Ovary (tissue), 10 donors: Measurements from ENCODE around the gene APH1A. TPM values are rescaled to one million over a fixed set of nuclear protein-coding genes. Genes with fewer than 3 reads are reported as not detected.
A peak's percentile ranks its signal among the peaks of the same experiment; 100 is the strongest.
"Not testable (repeated sequence)": the region's sequence is repeated elsewhere in the genome, so short reads cannot be mapped to it uniquely, and the experiment has no call there.

Experiments used
- DNase-seq, 5 donors: peaks; one replicate each; pipeline ENCODE4 v3.0.0-alpha.2; 2019 to 2020
- H3K27ac ChIP-seq, 2 donors: fragments of 200-600 bp; one replicate each; pipeline versions ENCODE4 v1.5.1 to v1.8.0; 2019 to 2022
- H3K27me3 ChIP-seq: fragments of 200-600 bp; one replicate; pipeline ENCODE4 v1.8.0; 2022
- H3K36me3 ChIP-seq: fragments of 200-600 bp; sonication (generic); one replicate; pipeline ENCODE4 v1.5.1; 2019
- H3K4me1 ChIP-seq: one replicate; pipeline ENCODE4 v1.8.1; 2013; ENCODE audit warnings: mild to moderate bottlenecking, moderate library complexity; ENCODE audit not compliant: insufficient read depth
- H3K4me3 ChIP-seq: fragments of 200-600 bp; sonication (generic); one replicate; pipeline ENCODE4 v1.5.1; 2017
- H3K9me3 ChIP-seq, 2 donors: fragments of 200-600 bp in 1 of 2; sonication (generic) in 1 of 2; one replicate each; pipeline versions ENCODE4 v1.5.1 to v1.8.1; 2013 to 2019; ENCODE audit warnings: mild to moderate bottlenecking in 1 of 2, moderate library complexity in 1 of 2
- EP300 ChIP-seq: sonication (generic); formaldehyde crosslinking; IDR thresholded peaks from one replicate; pipeline ENCODE4 v1.6.1; 2017; ENCODE audit warnings: antibody characterized with exemption
- POLR2A ChIP-seq: fragments of 450-650 bp; IDR thresholded peaks from one replicate; pipeline ENCODE4 v1.6.1; 2017; ENCODE audit warnings: antibody characterized with exemption, mild to moderate bottlenecking, moderate library complexity
- WGBS, 3 donors: extraction: QIAGEN DNeasy Blood & Tissue Kit in 1 of 3; methylation state at CpG; one replicate each; pipeline versions ENCODE4 v1.1.5 to v1.1.7; 2013 to 2017; 5-methylcytosine and 5-hydroxymethylcytosine counted together
- intact Hi-C, 4 donors: fragments of 100-400 bp; cut with DNase I; formaldehyde crosslinking; loops; one replicate each; pipeline versions ENCODE4 v1.11.0 to v1.15.1; 2022 to 2023
- long read RNA-seq, 3 donors: library from polyadenylated mRNA in 2 of 3; unstranded in 2 of 3; transcript quantifications; one replicate each; pipeline ENCODE4 v2.0.0 and lab custom pipeline, GENCODE V29; 2021 to 2026
- polyA plus RNA-seq, 2 donors: library from polyadenylated mRNA; stranded (reverse); fragments of 200-250 nt in 1 of 2; fragments of 350-450 nt in 1 of 2; fragmentation: Illumina TruSeq in 1 of 2; extraction: RNeasy Lipid Tissue Mini Kit (QIAGEN cat#74804) in 1 of 2; gene quantifications; one replicate each; pipeline ENCODE4 v1.2.3, GENCODE V29; 2013 to 2014
- total RNA-seq, 7 donors: library from RNA; depleted of rRNA in 2 of 7; stranded (reverse); fragments of >200 nt in 2 of 7; fragmentation: NEBNext Ultra II Directional in 3 of 7; extraction: Animal tissue kit (Norgen Biotek cat#: 25700) in 3 of 7; gene quantifications; one replicate each; pipeline versions ENCODE4 v1.1.0 to v1.2.4, GENCODE V29; 2016 to 2023
- TF ChIP-seq, protein P1 (sequence below), 3 donors: fragments of 450-650 bp in 2 of 3; fragments of 200-600 bp in 1 of 3; IDR thresholded peaks; one replicate each; pipeline versions ENCODE4 v1.5.1 to v1.8.0; 2016 to 2022; ENCODE audit warnings: antibody characterized with exemption in 3 of 3, mild to moderate bottlenecking in 1 of 3
- donor health status: DM: no; HTN: no; CAD: no; lungs with moderate emphysema.
- donor health status: DM: no; HTN: no; CAD: no.
- donor health status: Bipolar disorder and iron deficiency.
- donor health status: DM: yes; HTN: yes; CAD: no.
- donor health status: DM: no; HTN: no; CAD: no.
- donor health status: DM: yes; HTN: yes; CAD: no.

The APH1A gene
- 100 to 1,000 TPM in 6 of 7 donors, 10 to 100 TPM in 1; 80.0 to 129 (median 116) TPM for total RNA-seq
- polyA plus RNA-seq, result 100 to 1,000 TPM; 103 to 151 TPM
- long read RNA-seq, donor 1, transcript APH1A-202 (6 exons, 2,353 nt), result major isoform, 30 of 70 reads
- long read RNA-seq, donor 1, transcript APH1A-203 (7 exons, 1,713 nt), result minor isoform, 21 of 70 reads
- long read RNA-seq, donor 1, partial matches to known transcripts, result 7 of 70 reads
- long read RNA-seq, donor 1, other reads (novel, unspliced or antisense), result 11 of 70 reads
- long read RNA-seq, donor 2, transcript APH1A-203 (7 exons, 1,713 nt), result minor isoform, 20 of 50 reads
- long read RNA-seq, donor 2, transcript APH1A-202 (6 exons, 2,353 nt), result major isoform, 30 of 50 reads
- long read RNA-seq, donor 2, partial matches to known transcripts, result 0 of 50 reads
- long read RNA-seq, donor 2, other reads (novel, unspliced or antisense), result 0 of 50 reads
- long read RNA-seq, donor 3, transcript APH1A-202 (6 exons, 2,353 nt), result minor isoform, 19 of 56 reads
- long read RNA-seq, donor 3, transcript APH1A-203 (7 exons, 1,713 nt), result major isoform, 22 of 56 reads
- long read RNA-seq, donor 3, partial matches to known transcripts, result 2 of 56 reads
- long read RNA-seq, donor 3, other reads (novel, unspliced or antisense), result 12 of 56 reads

DNA sequence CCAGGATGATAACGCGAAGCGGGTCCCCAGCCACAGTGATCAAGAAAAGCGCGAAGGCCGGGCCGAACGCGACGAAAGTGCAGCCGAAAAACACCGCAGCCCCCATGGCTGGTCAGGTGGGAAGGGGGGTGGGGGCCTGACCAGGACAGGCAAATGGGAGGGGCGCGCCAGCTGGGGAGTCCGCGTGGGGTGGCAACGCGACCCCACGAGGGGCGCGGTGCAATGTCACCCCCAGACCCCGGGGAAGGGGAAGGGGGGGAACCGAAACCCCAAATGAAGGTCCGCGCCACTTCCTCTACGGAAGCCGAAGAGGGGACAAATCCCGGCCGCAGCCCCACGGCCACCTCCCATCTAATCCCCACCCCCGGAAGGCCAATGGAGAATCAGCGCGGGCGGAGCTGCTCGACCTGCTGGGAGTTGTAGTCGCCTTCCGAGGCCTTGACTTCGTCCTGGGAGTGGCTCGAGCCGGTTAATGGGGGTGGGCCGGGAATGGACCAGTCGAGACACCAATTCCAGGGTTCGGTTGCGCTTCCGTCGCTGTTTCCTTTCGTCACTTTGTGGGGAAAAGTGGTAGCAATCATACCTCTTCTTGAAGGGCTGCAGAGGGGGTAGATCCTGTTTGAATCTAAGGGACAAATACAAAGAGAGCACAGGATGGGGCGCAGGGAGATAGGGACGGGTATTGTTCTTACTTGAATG is at the start of gene APH1A:
Gene APH1A, minus strand, starts transcription at position 312 of the 699 bp plus-strand sequence. Its CDS starts 206 bp downstream, at position 106.
- Histone ChIP-seq H3K4me1 (peaks cover 8% of the 10 kb centered on the region), H3K27ac (peak within 1 kb of the TSS; percentile 58 to 74), H3K27me3 (no peaks in the 10 kb centered on the region), H3K9me3 (no peaks in the 10 kb centered on the region), H3K36me3 (no peaks in the 10 kb centered on the region), H3K4me3 (peak within 1 kb of the TSS; percentile 91)
- WGBS, 3 donors, result 0 to 1% (median 0%) methylated on average over 49 of the region's 49 CpGs
- intact Hi-C loops, result loop anchor here in 1 of 4 donors (2.0 kb wide), 1 partner anchor 14 kb away; the partner anchor contains the start of gene CIART
- TF ChIP-seq, protein P1, sequence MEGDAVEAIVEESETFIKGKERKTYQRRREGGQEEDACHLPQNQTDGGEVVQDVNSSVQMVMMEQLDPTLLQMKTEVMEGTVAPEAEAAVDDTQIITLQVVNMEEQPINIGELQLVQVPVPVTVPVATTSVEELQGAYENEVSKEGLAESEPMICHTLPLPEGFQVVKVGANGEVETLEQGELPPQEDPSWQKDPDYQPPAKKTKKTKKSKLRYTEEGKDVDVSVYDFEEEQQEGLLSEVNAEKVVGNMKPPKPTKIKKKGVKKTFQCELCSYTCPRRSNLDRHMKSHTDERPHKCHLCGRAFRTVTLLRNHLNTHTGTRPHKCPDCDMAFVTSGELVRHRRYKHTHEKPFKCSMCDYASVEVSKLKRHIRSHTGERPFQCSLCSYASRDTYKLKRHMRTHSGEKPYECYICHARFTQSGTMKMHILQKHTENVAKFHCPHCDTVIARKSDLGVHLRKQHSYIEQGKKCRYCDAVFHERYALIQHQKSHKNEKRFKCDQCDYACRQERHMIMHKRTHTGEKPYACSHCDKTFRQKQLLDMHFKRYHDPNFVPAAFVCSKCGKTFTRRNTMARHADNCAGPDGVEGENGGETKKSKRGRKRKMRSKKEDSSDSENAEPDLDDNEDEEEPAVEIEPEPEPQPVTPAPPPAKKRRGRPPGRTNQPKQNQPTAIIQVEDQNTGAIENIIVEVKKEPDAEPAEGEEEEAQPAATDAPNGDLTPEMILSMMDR (IDR thresholded peaks at IDR 0.05), result no peak
- no peak for TF ChIP-seq POLR2A
- TF ChIP-seq EP300, result no peak
- peak; percentile 94 to 95 (median 94) for DNase-seq

DNA sequence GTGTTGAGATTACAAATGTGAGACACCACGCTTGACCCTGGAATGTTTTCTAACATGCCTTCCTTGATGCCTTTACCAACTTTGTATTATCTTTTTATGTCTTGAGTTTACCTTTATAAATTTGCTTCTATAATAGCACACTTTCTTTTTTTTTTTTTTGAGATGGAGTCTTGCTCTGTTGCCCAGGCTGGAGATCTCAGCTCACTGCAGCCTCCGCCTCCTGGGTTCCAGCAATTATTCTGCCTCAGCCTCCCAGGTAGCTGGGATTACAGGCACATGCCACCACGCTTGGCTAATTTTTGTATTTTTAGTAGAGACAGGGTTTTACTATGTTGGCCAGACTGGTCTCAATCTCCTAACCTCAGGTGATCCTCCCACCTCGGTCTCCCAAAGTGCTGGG is 45.9 kb upstream of the APH1A start:
- H3K9me3 ChIP-seq, DNase-seq, H3K36me3 ChIP-seq, intact Hi-C loops, H3K27ac ChIP-seq, H3K27me3 ChIP-seq, H3K4me1 ChIP-seq, H3K4me3 ChIP-seq: not testable (repeated sequence)
- WGBS, 3 donors, result 89 to 92% (median 91%) methylated on average over 4 of the region's 4 CpGs

DNA sequence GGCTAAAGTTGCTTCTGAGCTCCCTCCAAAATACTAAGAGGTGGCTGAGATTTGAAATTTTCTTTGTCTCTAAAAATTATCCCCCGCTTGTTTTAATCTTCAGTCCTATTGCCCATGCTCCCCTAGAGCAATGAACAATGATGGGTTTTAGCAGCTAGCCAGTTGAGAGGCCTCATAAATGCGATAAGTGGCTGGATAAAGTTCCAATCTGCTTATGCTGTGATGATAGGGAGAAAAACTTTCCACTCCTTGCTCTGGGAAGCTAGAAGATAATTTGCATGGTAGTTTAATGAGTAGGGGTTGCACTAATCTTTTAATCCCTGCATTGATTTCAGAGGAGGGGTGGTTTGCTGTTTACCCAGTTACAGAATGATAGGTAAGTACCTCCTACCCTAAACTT is 42.9 kb upstream of the APH1A start:
- DNase-seq, result no peak
- Histone ChIP-seq H3K4me1 (no peaks in the 10 kb centered on the region), H3K4me3 (no peak overlapping the region), H3K27ac (no peak overlapping the region), H3K27me3 (no peaks in the 10 kb centered on the region), H3K36me3 (no peaks in the 10 kb centered on the region), H3K9me3 (no peaks in the 10 kb centered on the region)
- 81 to 98% (median 81%) methylated on average over 2 of the region's 2 CpGs for WGBS, 3 donors
- intact Hi-C loops, result no loop called here
- no peak for TF ChIP-seq EP300
- no peak for TF ChIP-seq POLR2A
- TF ChIP-seq, protein P1 (IDR thresholded peaks at IDR 0.05), result no peak

DNA sequence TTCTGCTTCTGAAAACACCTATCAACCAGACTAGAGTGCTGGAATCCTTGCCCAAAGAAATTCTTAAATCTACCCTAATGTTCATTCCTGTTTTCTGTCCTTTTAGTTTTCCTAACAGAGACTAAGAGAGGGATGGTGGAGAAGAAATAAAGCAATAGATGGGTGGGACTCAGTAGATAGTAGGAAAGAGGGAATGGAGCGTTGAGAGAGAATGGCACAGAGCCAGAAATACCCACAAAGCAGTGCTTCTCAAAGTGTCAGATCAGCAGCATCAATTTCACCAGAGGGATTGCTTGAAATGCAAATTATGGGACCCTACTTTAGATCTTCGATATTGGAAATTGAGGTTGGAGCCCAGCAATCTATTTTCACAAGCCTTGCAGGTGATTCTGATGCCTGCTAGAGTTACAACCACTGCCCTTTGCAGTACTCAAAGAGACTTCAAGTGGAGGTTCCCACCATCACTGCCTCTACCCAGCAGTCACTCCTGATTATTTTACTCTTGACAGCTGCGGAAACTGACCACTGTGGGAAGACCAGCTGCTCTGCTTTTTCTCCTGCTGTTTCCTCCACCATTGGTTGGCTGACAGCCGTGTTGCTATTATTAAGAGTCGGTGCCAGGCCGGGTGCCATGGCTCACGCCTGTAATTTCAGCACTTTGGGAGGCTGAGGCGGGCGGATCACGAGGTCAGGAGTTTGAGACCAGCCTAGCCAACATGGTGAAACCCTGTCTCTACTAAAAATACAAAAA is 41.1 kb upstream of the APH1A start:
- Histone ChIP-seq H3K4me1 (no peaks in the 10 kb centered on the region), H3K9me3 (no peaks in the 10 kb centered on the region), H3K27me3 (no peaks in the 10 kb centered on the region), H3K36me3 (no peaks in the 10 kb centered on the region), H3K4me3 (no peak overlapping the region), H3K27ac (no peak overlapping the region)
- intact Hi-C loops, result no loop called here
- TF ChIP-seq, protein P1 (IDR thresholded peaks at IDR 0.05), result no peak
- TF ChIP-seq EP300 (no peak), POLR2A (no peak)
- peak in 1 of 5 donors; percentile 11 for DNase-seq
- 53 to 81% (median 71%) methylated on average over 10 of the region's 10 CpGs for WGBS, 3 donors

DNA sequence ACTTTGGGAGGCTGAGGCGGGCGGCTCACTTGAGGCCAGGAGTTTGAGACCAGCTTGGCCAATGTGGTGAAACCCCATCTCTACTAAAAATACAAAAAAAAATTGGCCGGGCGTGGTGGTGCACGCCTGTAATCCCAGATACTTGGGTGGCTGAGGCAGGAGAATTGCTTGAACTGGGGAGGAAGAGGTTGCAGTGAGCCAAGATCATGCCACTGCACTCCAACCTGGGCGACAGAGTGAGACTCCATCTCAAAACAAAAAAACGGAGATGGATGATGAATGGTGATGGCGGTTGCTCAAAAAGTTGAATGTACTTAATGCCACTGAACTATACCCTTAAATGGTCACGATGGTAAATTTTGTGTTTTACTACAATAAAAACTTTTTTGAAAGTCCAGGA is 39.8 kb upstream of the APH1A start:
- 91% methylated on average over 9 of the region's 9 CpGs for WGBS, 3 donors
- H3K4me3 ChIP-seq, H3K4me1 ChIP-seq, H3K9me3 ChIP-seq, H3K27ac ChIP-seq, intact Hi-C loops, DNase-seq, H3K27me3 ChIP-seq, H3K36me3 ChIP-seq: not testable (repeated sequence)
